Vagina (tissue), 2 donors: ENCODE measurements around the gene KDM4B.

Experiments
- POLR2A ChIP-seq, 2 donors: fragments of 450-650 bp; IDR thresholded peaks; one replicate each; pipeline ENCODE4 v1.6.1; 2017; ENCODE audit warnings: antibody characterized with exemption in 2 of 2, mild to moderate bottlenecking in 2 of 2, moderate library complexity in 2 of 2
- TF ChIP-seq, protein P1 (sequence below), 3 experiments: fragments of 450-650 bp in 2 of 3; fragments of 200-600 bp in 1 of 3; sonication (generic) in 1 of 3; IDR thresholded peaks; one replicate each; pipeline ENCODE4 v1.5.1; 2017 to 2019; ENCODE audit warnings: antibody characterized with exemption in 3 of 3, mild to moderate bottlenecking in 2 of 3, moderate library complexity in 2 of 3

DNA sequence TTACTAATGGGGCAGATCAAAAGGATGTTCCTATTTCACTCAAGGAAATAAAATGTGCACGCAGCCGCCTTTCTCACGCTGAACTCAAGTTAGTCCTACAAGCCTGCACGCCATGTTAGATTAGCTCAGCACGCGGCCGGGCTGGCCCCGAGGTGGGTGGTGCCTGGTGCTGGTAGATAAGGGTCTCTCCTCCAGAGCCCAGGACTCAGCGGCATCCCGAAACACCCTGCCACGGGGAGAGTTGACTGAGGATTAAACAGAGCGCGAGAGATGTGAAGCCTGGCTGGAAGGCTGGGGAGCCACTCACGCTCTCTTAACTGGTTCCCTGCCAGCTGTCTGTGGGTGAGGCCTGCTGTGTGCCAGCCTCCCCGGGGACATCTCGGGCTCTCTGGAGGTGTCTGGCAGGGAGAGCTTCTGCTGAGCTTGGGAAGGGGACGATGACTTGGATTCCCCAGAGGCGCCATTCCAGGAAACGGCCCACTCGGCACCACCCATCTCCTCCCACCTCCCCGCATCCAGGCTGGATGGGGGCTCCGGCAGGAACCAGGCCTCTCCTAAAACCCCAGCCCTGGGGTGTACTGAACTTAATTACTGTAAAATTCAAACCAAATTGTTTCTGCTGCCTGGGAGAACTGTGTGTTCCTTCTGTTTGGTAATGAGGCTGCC is 122.2 kb downstream of the KDM4B start:
- TF ChIP-seq POLR2A (IDR thresholded peaks at IDR 0.05) = no peak
- TF ChIP-seq, protein P1, sequence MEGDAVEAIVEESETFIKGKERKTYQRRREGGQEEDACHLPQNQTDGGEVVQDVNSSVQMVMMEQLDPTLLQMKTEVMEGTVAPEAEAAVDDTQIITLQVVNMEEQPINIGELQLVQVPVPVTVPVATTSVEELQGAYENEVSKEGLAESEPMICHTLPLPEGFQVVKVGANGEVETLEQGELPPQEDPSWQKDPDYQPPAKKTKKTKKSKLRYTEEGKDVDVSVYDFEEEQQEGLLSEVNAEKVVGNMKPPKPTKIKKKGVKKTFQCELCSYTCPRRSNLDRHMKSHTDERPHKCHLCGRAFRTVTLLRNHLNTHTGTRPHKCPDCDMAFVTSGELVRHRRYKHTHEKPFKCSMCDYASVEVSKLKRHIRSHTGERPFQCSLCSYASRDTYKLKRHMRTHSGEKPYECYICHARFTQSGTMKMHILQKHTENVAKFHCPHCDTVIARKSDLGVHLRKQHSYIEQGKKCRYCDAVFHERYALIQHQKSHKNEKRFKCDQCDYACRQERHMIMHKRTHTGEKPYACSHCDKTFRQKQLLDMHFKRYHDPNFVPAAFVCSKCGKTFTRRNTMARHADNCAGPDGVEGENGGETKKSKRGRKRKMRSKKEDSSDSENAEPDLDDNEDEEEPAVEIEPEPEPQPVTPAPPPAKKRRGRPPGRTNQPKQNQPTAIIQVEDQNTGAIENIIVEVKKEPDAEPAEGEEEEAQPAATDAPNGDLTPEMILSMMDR (IDR thresholded peaks at IDR 0.05) = no peak
